ENCODE measurements around the gene MRPS23. TPM values are rescaled to one million over a fixed set of nuclear protein-coding genes. Genes with fewer than 3 reads are reported as not detected.
A peak's percentile ranks its signal among the peaks of the same experiment; 100 is the strongest.

MRPS23 gene
- total and polyA plus RNA-seq, 7 donors = 9.5 to 43.9 (median 15.1) TPM

DNA sequence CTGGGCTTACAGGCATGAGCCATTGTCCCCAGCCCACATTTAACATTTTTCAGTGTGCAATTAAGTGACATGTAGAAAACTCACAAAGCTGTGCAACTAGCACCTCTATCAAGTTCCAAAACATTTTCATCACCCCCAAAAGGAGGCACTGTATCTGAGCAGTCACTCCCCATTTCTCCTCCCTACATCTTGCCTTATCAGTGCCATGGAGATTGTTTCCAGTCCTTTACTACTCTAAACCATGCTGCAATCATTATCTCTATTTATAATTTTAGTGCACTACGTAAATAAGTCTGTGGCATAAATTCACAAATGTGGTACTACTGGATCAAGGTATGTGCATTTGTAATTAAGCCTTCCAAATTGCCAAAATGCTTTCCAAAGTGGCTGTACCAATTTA, 7.6 kb downstream of the MRPS23 start:
- intact Hi-C loops (cut with DNase I) = no loop called here
- peaks cover 0 to 63% (median 24%) of the 10 kb centered on the region in 4 donors for H3K36me3 ChIP-seq
- H3K27me3 ChIP-seq = no peaks in the 10 kb centered on the region
- no peak for DNase-seq
- no peak overlapping the region for H3K27ac ChIP-seq
- TF ChIP-seq POLR2A (IDR thresholded peaks at IDR 0.05) (no peak), EP300 (IDR thresholded peaks at IDR 0.05) (no peak), POLR2AphosphoS5 (IDR thresholded peaks at IDR 0.05) (no peak)
- TF ChIP-seq, protein P1, sequence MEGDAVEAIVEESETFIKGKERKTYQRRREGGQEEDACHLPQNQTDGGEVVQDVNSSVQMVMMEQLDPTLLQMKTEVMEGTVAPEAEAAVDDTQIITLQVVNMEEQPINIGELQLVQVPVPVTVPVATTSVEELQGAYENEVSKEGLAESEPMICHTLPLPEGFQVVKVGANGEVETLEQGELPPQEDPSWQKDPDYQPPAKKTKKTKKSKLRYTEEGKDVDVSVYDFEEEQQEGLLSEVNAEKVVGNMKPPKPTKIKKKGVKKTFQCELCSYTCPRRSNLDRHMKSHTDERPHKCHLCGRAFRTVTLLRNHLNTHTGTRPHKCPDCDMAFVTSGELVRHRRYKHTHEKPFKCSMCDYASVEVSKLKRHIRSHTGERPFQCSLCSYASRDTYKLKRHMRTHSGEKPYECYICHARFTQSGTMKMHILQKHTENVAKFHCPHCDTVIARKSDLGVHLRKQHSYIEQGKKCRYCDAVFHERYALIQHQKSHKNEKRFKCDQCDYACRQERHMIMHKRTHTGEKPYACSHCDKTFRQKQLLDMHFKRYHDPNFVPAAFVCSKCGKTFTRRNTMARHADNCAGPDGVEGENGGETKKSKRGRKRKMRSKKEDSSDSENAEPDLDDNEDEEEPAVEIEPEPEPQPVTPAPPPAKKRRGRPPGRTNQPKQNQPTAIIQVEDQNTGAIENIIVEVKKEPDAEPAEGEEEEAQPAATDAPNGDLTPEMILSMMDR (IDR thresholded peaks at IDR 0.05) = no peak
- H3K9me3 ChIP-seq = no peaks in the 10 kb centered on the region
- WGBS, 2 donors = 87 to 92% methylated on average over 1 of the region's 1 CpG
- H3K4me3 ChIP-seq = no peak overlapping the region
- H3K4me1 ChIP-seq = no peaks in the 10 kb centered on the region

DNA sequence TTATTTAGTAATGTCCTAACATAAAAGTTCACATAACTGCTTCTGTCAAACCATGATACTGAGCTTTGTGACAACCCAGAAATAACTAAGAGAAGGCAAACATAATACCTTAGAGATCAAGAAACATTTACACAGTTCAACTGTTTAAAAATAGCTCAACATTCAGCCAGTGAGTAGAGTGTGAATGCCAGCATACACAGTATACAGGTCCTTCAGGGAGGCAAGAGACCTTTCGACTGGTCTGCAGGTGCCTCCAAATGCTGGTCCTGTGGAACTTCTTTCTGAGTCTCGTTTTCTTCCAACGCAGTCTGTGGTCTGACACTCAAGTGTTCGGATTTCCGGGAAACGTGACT, 10.3 kb downstream of the MRPS23 start:
- Histone ChIP-seq H3K4me3 (no peak overlapping the region), H3K36me3 (peaks cover 0 to 47% (median 25%) of the 10 kb centered on the region in 4 donors), H3K27me3 (no peaks in the 10 kb centered on the region), H3K9me3 (no peaks in the 10 kb centered on the region), H3K4me1 (peaks cover 0 to 4% (median 0%) of the 10 kb centered on the region in 4 donors), H3K27ac (peak overlapping the region in 1 of 4 donors; percentile 53)
- TF ChIP-seq POLR2AphosphoS5 (IDR thresholded peaks at IDR 0.05) = no peak
- TF ChIP-seq, protein P1 (IDR thresholded peaks at IDR 0.05) = no peak
- no peak for TF ChIP-seq EP300 (IDR thresholded peaks at IDR 0.05)
- TF ChIP-seq POLR2A (IDR thresholded peaks at IDR 0.05) = no peak
- intact Hi-C loops (cut with DNase I) = no loop called here
- no peak for DNase-seq
- WGBS, 2 donors = 94 to 97% methylated on average over 6 of the region's 6 CpGs

DNA sequence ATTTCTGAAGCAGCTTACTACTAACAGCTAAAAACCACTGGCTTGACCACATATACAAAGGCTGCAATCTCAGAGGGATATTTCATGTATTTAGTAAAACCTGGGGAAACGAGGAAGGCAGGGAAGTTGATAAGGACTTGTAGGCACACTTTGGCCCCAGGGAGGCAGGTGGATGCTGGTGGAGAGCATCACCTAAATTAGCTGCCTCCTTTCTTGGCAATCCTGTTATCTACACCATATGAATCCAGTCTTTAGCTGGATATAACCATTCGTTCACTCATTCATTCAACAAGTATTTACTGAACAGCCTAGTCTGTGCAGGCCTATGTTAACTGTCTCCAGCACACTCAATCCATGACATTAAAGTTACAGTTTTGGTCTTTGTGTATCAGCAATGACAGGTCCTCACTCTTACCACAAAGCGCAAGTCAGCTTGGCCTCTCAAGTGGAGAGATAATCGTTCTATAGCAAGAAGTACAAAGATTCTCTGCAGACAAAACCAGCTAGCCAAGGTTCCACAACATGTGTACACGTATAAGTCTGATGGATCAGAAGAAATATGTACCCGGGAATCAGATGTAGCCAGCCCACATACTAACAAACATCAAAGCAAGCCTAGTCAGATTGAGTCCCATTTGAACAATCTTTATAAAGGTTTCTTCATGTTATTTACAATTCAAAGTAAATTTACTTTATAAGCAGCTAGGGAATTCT, 10.8 kb downstream of the MRPS23 start:
- Histone ChIP-seq H3K4me1 (peaks cover 0 to 6% (median 1%) of the 10 kb centered on the region in 4 donors), H3K27ac (peak overlapping the region in 1 of 4 donors; percentile 53), H3K36me3 (peaks cover 0 to 44% (median 25%) of the 10 kb centered on the region in 4 donors), H3K27me3 (no peaks in the 10 kb centered on the region), H3K4me3 (no peak overlapping the region), H3K9me3 (no peaks in the 10 kb centered on the region)
- intact Hi-C loops (cut with DNase I) = no loop called here
- no peak for TF ChIP-seq POLR2A (IDR thresholded peaks at IDR 0.05)
- TF ChIP-seq POLR2AphosphoS5 (IDR thresholded peaks at IDR 0.05) = no peak
- TF ChIP-seq, protein P1 (IDR thresholded peaks at IDR 0.05) = no peak
- no peak for TF ChIP-seq EP300 (IDR thresholded peaks at IDR 0.05)
- 69 to 75% methylated on average over 6 of the region's 6 CpGs for WGBS, 2 donors
- DNase-seq = peak; percentile 26

DNA sequence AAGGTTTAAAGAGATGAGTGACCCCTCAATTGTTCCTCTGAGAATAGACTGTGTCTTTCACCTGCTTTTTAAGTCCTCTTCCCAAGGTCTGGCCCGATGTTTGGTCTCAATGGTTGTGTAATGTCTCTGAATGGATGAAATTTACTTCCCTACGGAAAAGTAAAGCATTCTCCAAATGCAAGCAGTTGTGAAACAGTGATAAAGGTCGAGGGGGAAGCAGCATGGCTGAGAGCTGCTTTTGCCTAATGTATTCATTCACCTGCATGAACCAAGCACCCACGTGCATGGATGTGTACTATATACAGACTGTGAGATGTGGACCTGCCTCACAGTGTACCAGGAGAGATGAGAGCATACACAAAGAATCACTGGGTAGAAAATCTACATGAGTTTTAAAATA, 11.4 kb downstream of the MRPS23 start:
- TF ChIP-seq POLR2A (IDR thresholded peaks at IDR 0.05) (no peak), POLR2AphosphoS5 (IDR thresholded peaks at IDR 0.05) (no peak)
- TF ChIP-seq, protein P1 (IDR thresholded peaks at IDR 0.05) = no peak
- peak; percentile 15 for DNase-seq
- Histone ChIP-seq H3K36me3 (peaks cover 0 to 42% (median 25%) of the 10 kb centered on the region in 4 donors), H3K27me3 (no peaks in the 10 kb centered on the region), H3K4me1 (peaks cover 0 to 12% (median 7%) of the 10 kb centered on the region in 4 donors), H3K27ac (peak overlapping the region in 1 of 4 donors; percentile 53), H3K4me3 (no peak overlapping the region), H3K9me3 (no peaks in the 10 kb centered on the region)
- intact Hi-C loops (cut with DNase I) = no loop called here
- 72 to 79% methylated on average over 4 of the region's 4 CpGs for WGBS, 2 donors
